DOHH2 (cell line): Measurements from ENCODE around the gene RABL6.
A peak's percentile ranks its signal among the peaks of the same experiment; 100 is the strongest.
"Not testable (repeated sequence)": the region's sequence is repeated elsewhere in the genome, so short reads cannot be mapped to it uniquely, and the experiment has no call there.

ENCODE experiments used
- H3F3A ChIP-seq: fragments of 200-600 bp; sonication (generic), shearing (Covaris generic); 2 replicates; pipeline ENCODE4 v1.6.0; 2016; ENCODE audit warnings: antibody characterized with exemption, mild to moderate bottlenecking; ENCODE audit not compliant: control insufficient read depth, insufficient read depth
- H3K27ac ChIP-seq: fragments of 200-600 bp; sonication (generic); 2 replicates; pipeline ENCODE4 v1.5.1; 2014; ENCODE audit warnings: low read depth, mild to moderate bottlenecking, low read length, moderate library complexity
- H3K27me3 ChIP-seq: fragments of 200-600 bp; sonication (generic); 2 replicates; pipeline ENCODE4 v1.6.1; 2014; ENCODE audit warnings: mild to moderate bottlenecking, low read length, mixed read lengths; ENCODE audit not compliant: control insufficient read depth
- H3K36me3 ChIP-seq: fragments of 200-600 bp; sonication (generic); 2 replicates; pipeline ENCODE4 v1.6.1; 2014; ENCODE audit warnings: mild to moderate bottlenecking, low read length, moderate library complexity, mixed read lengths; ENCODE audit not compliant: control insufficient read depth
- H3K4me1 ChIP-seq: fragments of 200-600 bp; sonication (generic); 2 replicates; pipeline ENCODE4 v1.6.1; 2014; ENCODE audit warnings: mild to moderate bottlenecking, low read length, mixed read lengths; ENCODE audit not compliant: control insufficient read depth
- H3K4me2 ChIP-seq: fragments of 200-600 bp; sonication (generic); 2 replicates; pipeline ENCODE4 v1.6.0; 2014; ENCODE audit warnings: mild to moderate bottlenecking, low read length, moderate library complexity
- H3K4me3 ChIP-seq: fragments of 200-600 bp; sonication (generic); 2 replicates; pipeline ENCODE4 v1.5.1; 2014; ENCODE audit warnings: mild to moderate bottlenecking, low read length, mixed read lengths
- H3K79me2 ChIP-seq: fragments of 200-600 bp; sonication (generic); 2 replicates; pipeline ENCODE4 v1.6.1; 2014; ENCODE audit warnings: mild to moderate bottlenecking, low read length, mixed read lengths; ENCODE audit not compliant: control insufficient read depth
- H3K9me2 ChIP-seq: fragments of 200-600 bp; sonication (generic); replicated peaks from 2 replicates; pipeline ENCODE4 v1.6.1; 2014; ENCODE audit warnings: mild to moderate bottlenecking, low read length, mixed read lengths; ENCODE audit not compliant: control insufficient read depth
- H3K9me3 ChIP-seq: fragments of 200-600 bp; sonication (generic); 2 replicates; pipeline ENCODE4 v1.6.1; 2014; ENCODE audit warnings: antibody characterized with exemption, low read length, mixed read lengths; ENCODE audit not compliant: control insufficient read depth, insufficient read depth
- H4K20me1 ChIP-seq: fragments of 200-600 bp; sonication (generic); 2 replicates; pipeline ENCODE4 v1.6.0; 2014; ENCODE audit warnings: low read depth, mild to moderate bottlenecking, antibody characterized with exemption, low read length, moderate library complexity; ENCODE audit not compliant: control insufficient read depth, insufficient read depth
- CTCF ChIP-seq: fragments of 200-600 bp; sonication (generic); IDR thresholded peaks from one replicate; pipeline ENCODE4 v1.5.1; 2014; ENCODE audit warnings: antibody characterized with exemption, mild to moderate bottlenecking, low read depth, low read length; ENCODE audit not compliant: poor library complexity, severe bottlenecking
- EZH2phosphoT487 ChIP-seq: fragments of 200-600 bp; sonication (generic); IDR thresholded peaks from 2 replicates; pipeline ENCODE4 v1.6.1; 2017; ENCODE audit warnings: borderline replicate concordance, mild to moderate bottlenecking, antibody characterized with exemption, low read length, moderate library complexity, mixed read lengths

The RABL6 gene

GRCh38 chr9:136882109-136882946 is 74.6 kb downstream of the RABL6 start:
- Histone ChIP-seq H3K36me3 (peaks cover 11% of the 10 kb centered on the region; the same call in 1 of the 2 replicates), H3F3A (no peaks in the 10 kb centered on the region), H3K4me1 (peaks cover 15% of the 10 kb centered on the region), H3K27me3 (peaks cover 11% of the 10 kb centered on the region), H4K20me1 (0 out of 2 replicates have a peak, but pooled peaks cover 3% of the 10 kb centered on the region), H3K9me3 (no peaks in the 10 kb centered on the region), H3K27ac (no peak overlapping the region), H3K9me2 (no peaks in the 10 kb centered on the region), H3K79me2 (peaks cover 19% of the 10 kb centered on the region), H3K4me3 (no peak overlapping the region), H3K4me2 (no peak overlapping the region)
- no peak for TF ChIP-seq EZH2phosphoT487
- no peak for TF ChIP-seq CTCF

- peaks cover 25% of the 10 kb centered on the region for H3K79me2 ChIP-seq
- H3K36me3 ChIP-seq, result peaks cover 11% of the 10 kb centered on the region; the same call in 1 of the 2 replicates
- not testable (repeated sequence) for H3K27me3 ChIP-seq, H3F3A ChIP-seq, H3K4me2 ChIP-seq, H4K20me1 ChIP-seq, H3K27ac ChIP-seq, H3K9me2 ChIP-seq, H3K4me3 ChIP-seq, H3K9me3 ChIP-seq
- H3K4me1 ChIP-seq, result peaks cover 18% of the 10 kb centered on the region
Observed at GRCh38 chr9:136882947-136883283, 75.2 kb downstream of the RABL6 start.

- H3K27me3 ChIP-seq, H3K9me2 ChIP-seq, H3F3A ChIP-seq, H3K9me3 ChIP-seq, H3K4me2 ChIP-seq, H3K27ac ChIP-seq, H3K4me3 ChIP-seq, H4K20me1 ChIP-seq: not testable (repeated sequence)
- Histone ChIP-seq H3K79me2 (peaks cover 32% of the 10 kb centered on the region), H3K4me1 (peaks cover 24% of the 10 kb centered on the region), H3K36me3 (peaks cover 17% of the 10 kb centered on the region)
Observed at GRCh38 chr9:136883670-136884069, 75.9 kb downstream of the RABL6 start.

- Histone ChIP-seq H3K4me3 (peak within 1 kb of the TSS; percentile 79), H3K79me2 (peaks cover 56% of the 10 kb centered on the region), H3K27ac (peak within 1 kb of the TSS; percentile 49), H3K27me3 (peaks cover 5% of the 10 kb centered on the region; the same call in 1 of the 2 replicates), H3F3A (no peaks in the 10 kb centered on the region), H3K4me1 (peaks cover 24% of the 10 kb centered on the region), H3K9me2 (no peaks in the 10 kb centered on the region), H3K9me3 (no peaks in the 10 kb centered on the region), H4K20me1 (peaks cover 3% of the 10 kb centered on the region; the same call in 1 of the 2 replicates), H3K36me3 (peaks cover 33% of the 10 kb centered on the region), H3K4me2 (peak within 1 kb of the TSS; percentile 92)
- no peak for TF ChIP-seq CTCF
Observed at GRCh38 chr9:136885950-136886578, 78.3 kb downstream of the RABL6 start, which contains the start of gene TRAF2. TSS of gene TRAF2 (plus strand) at chr9:136886516. CDS start at chr9:136898741, 12,225 bp downstream.
